Measurements from ENCODE around the gene CCDC88C. TPM values are rescaled to one million over a fixed set of nuclear protein-coding genes. Genes with fewer than 3 reads are reported as not detected.
"Not testable (repeated sequence)": the region's sequence is repeated elsewhere in the genome, so short reads cannot be mapped to it uniquely, and the experiment has no call there.

Gene CCDC88C
- total RNA-seq, 1 donor from 2014 or later: 9.4 TPM

- no peak overlapping the region for H3K9ac ChIP-seq (ENCODE audit: low read depth in 1 of 3, low read length in 3 of 3)
- H3K27ac ChIP-seq (ENCODE audit: low read depth, low read length): no peak overlapping the region
- no peak overlapping the region for H3K4me3 ChIP-seq (ENCODE audit: low read length in 3 of 3)
- no peaks in the 10 kb centered on the region for H3K36me3 ChIP-seq (ENCODE audit: control insufficient read depth in 3 of 3, insufficient read depth in 3 of 3, low read length in 3 of 3)
- H3K4me1 ChIP-seq (ENCODE audit: control insufficient read depth in 3 of 3, insufficient read depth in 3 of 3, low read length in 3 of 3): peaks cover 0 to 5% (median 0%) of the 10 kb centered on the region in 3 donors
- no peaks in the 10 kb centered on the region for H3K9me3 ChIP-seq (ENCODE audit: control insufficient read depth in 3 of 3, low read length in 3 of 3)
- peaks cover 0 to 2% (median 0%) of the 10 kb centered on the region in 3 donors for H3K27me3 ChIP-seq (ENCODE audit: control insufficient read depth in 3 of 3, insufficient read depth in 3 of 3, low read length in 3 of 3)
These were observed 7.5 kb downstream of the CCDC88C start for GRCh38 chr14:91409928-91410718.

GRCh38 chr14:91409240-91409639 lies 8.4 kb downstream of the CCDC88C start:
- H3K9me3 ChIP-seq (ENCODE audit: control insufficient read depth in 3 of 3, low read length in 3 of 3); H3K9ac ChIP-seq (ENCODE audit: low read depth in 1 of 3, low read length in 3 of 3); H3K27me3 ChIP-seq (ENCODE audit: control insufficient read depth in 3 of 3, insufficient read depth in 3 of 3, low read length in 3 of 3); H3K4me3 ChIP-seq (ENCODE audit: low read length in 3 of 3); H3K4me1 ChIP-seq (ENCODE audit: control insufficient read depth in 3 of 3, insufficient read depth in 3 of 3, low read length in 3 of 3); H3K27ac ChIP-seq (ENCODE audit: low read depth, low read length); H3K36me3 ChIP-seq (ENCODE audit: control insufficient read depth in 3 of 3, insufficient read depth in 3 of 3, low read length in 3 of 3): not testable (repeated sequence)

GRCh38 chr14:91406982-91407381 lies 10.6 kb downstream of the CCDC88C start:
- Histone ChIP-seq H3K27me3 (ENCODE audit: control insufficient read depth in 3 of 3, insufficient read depth in 3 of 3, low read length in 3 of 3) (no peaks in the 10 kb centered on the region), H3K9ac (ENCODE audit: low read depth in 1 of 3, low read length in 3 of 3) (no peak overlapping the region), H3K4me3 (ENCODE audit: low read length in 3 of 3) (no peak overlapping the region), H3K36me3 (ENCODE audit: control insufficient read depth in 3 of 3, insufficient read depth in 3 of 3, low read length in 3 of 3) (no peaks in the 10 kb centered on the region), H3K4me1 (ENCODE audit: control insufficient read depth in 3 of 3, insufficient read depth in 3 of 3, low read length in 3 of 3) (peaks cover 0 to 5% (median 0%) of the 10 kb centered on the region in 3 donors), H3K27ac (ENCODE audit: low read depth, low read length) (no peak overlapping the region), H3K9me3 (ENCODE audit: control insufficient read depth in 3 of 3, low read length in 3 of 3) (no peaks in the 10 kb centered on the region)

- no peak overlapping the region for H3K27ac ChIP-seq (ENCODE audit: low read depth, low read length)
- peaks cover 0 to 5% (median 0%) of the 10 kb centered on the region in 3 donors for H3K4me1 ChIP-seq (ENCODE audit: control insufficient read depth in 3 of 3, insufficient read depth in 3 of 3, low read length in 3 of 3)
- no peaks in the 10 kb centered on the region for H3K36me3 ChIP-seq (ENCODE audit: control insufficient read depth in 3 of 3, insufficient read depth in 3 of 3, low read length in 3 of 3)
- no peaks in the 10 kb centered on the region for H3K9me3 ChIP-seq (ENCODE audit: control insufficient read depth in 3 of 3, low read length in 3 of 3)
- H3K4me3 ChIP-seq (ENCODE audit: low read length in 3 of 3): no peak overlapping the region
- H3K27me3 ChIP-seq (ENCODE audit: control insufficient read depth in 3 of 3, insufficient read depth in 3 of 3, low read length in 3 of 3): no peaks in the 10 kb centered on the region
- H3K9ac ChIP-seq (ENCODE audit: low read depth in 1 of 3, low read length in 3 of 3): no peak overlapping the region
These were observed 11.2 kb downstream of the CCDC88C start for GRCh38 chr14:91406451-91406850.

GRCh38 chr14:91405724-91406435 lies 11.7 kb downstream of the CCDC88C start:
- Histone ChIP-seq H3K27ac (ENCODE audit: low read depth, low read length) (no peak overlapping the region), H3K36me3 (ENCODE audit: control insufficient read depth in 3 of 3, insufficient read depth in 3 of 3, low read length in 3 of 3) (no peaks in the 10 kb centered on the region)

GRCh38 chr14:91405241-91405721 lies 12.3 kb downstream of the CCDC88C start:
- Histone ChIP-seq H3K27ac (ENCODE audit: low read depth, low read length) (no peak overlapping the region), H3K4me3 (ENCODE audit: low read length in 3 of 3) (no peak overlapping the region)

More at GRCh38 chr14:91405724-91406435, 11.7 kb downstream of the CCDC88C start:
- peaks cover 0 to 5% (median 0%) of the 10 kb centered on the region in 3 donors for H3K4me1 ChIP-seq (ENCODE audit: control insufficient read depth in 3 of 3, insufficient read depth in 3 of 3, low read length in 3 of 3)
- no peak overlapping the region for H3K9ac ChIP-seq (ENCODE audit: low read depth in 1 of 3, low read length in 3 of 3)
- no peaks in the 10 kb centered on the region for H3K27me3 ChIP-seq (ENCODE audit: control insufficient read depth in 3 of 3, insufficient read depth in 3 of 3, low read length in 3 of 3)
- H3K9me3 ChIP-seq (ENCODE audit: control insufficient read depth in 3 of 3, low read length in 3 of 3): no peaks in the 10 kb centered on the region
- no peak overlapping the region for H3K4me3 ChIP-seq (ENCODE audit: low read length in 3 of 3)

GRCh38 chr14:91402771-91403600 lies 14.6 kb downstream of the CCDC88C start:
- H3K9ac ChIP-seq (ENCODE audit: low read depth in 1 of 3, low read length in 3 of 3): no peak overlapping the region
- H3K4me3 ChIP-seq (ENCODE audit: low read length in 3 of 3): no peak overlapping the region
- H3K27me3 ChIP-seq (ENCODE audit: control insufficient read depth in 3 of 3, insufficient read depth in 3 of 3, low read length in 3 of 3): no peaks in the 10 kb centered on the region
- H3K9me3 ChIP-seq (ENCODE audit: control insufficient read depth in 3 of 3, low read length in 3 of 3): no peaks in the 10 kb centered on the region
- no peaks in the 10 kb centered on the region for H3K36me3 ChIP-seq (ENCODE audit: control insufficient read depth in 3 of 3, insufficient read depth in 3 of 3, low read length in 3 of 3)
- peaks cover 0 to 6% (median 0%) of the 10 kb centered on the region in 3 donors for H3K4me1 ChIP-seq (ENCODE audit: control insufficient read depth in 3 of 3, insufficient read depth in 3 of 3, low read length in 3 of 3)
- H3K27ac ChIP-seq (ENCODE audit: low read depth, low read length): no peak overlapping the region

More at GRCh38 chr14:91405241-91405721, 12.3 kb downstream of the CCDC88C start:
- Histone ChIP-seq H3K36me3 (ENCODE audit: control insufficient read depth in 3 of 3, insufficient read depth in 3 of 3, low read length in 3 of 3) (no peaks in the 10 kb centered on the region), H3K9ac (ENCODE audit: low read depth in 1 of 3, low read length in 3 of 3) (no peak overlapping the region), H3K4me1 (ENCODE audit: control insufficient read depth in 3 of 3, insufficient read depth in 3 of 3, low read length in 3 of 3) (peaks cover 0 to 5% (median 0%) of the 10 kb centered on the region in 3 donors), H3K9me3 (ENCODE audit: control insufficient read depth in 3 of 3, low read length in 3 of 3) (no peaks in the 10 kb centered on the region), H3K27me3 (ENCODE audit: control insufficient read depth in 3 of 3, insufficient read depth in 3 of 3, low read length in 3 of 3) (no peaks in the 10 kb centered on the region)

GRCh38 chr14:91402348-91402747 lies 15.3 kb downstream of the CCDC88C start:
- H3K36me3 ChIP-seq (ENCODE audit: control insufficient read depth in 3 of 3, insufficient read depth in 3 of 3, low read length in 3 of 3): no peaks in the 10 kb centered on the region
- H3K9me3 ChIP-seq (ENCODE audit: control insufficient read depth in 3 of 3, low read length in 3 of 3): no peaks in the 10 kb centered on the region
- H3K9ac ChIP-seq (ENCODE audit: low read depth in 1 of 3, low read length in 3 of 3): no peak overlapping the region
- peaks cover 0 to 12% (median under 1%) of the 10 kb centered on the region in 3 donors for H3K4me1 ChIP-seq (ENCODE audit: control insufficient read depth in 3 of 3, insufficient read depth in 3 of 3, low read length in 3 of 3)
- no peak overlapping the region for H3K27ac ChIP-seq (ENCODE audit: low read depth, low read length)
- H3K27me3 ChIP-seq (ENCODE audit: control insufficient read depth in 3 of 3, insufficient read depth in 3 of 3, low read length in 3 of 3): no peaks in the 10 kb centered on the region
- H3K4me3 ChIP-seq (ENCODE audit: low read length in 3 of 3): no peak overlapping the region

GRCh38 chr14:91401751-91402150 lies 15.9 kb downstream of the CCDC88C start:
- Histone ChIP-seq H3K27ac (ENCODE audit: low read depth, low read length) (no peak overlapping the region), H3K9ac (ENCODE audit: low read depth in 1 of 3, low read length in 3 of 3) (no peak overlapping the region), H3K36me3 (ENCODE audit: control insufficient read depth in 3 of 3, insufficient read depth in 3 of 3, low read length in 3 of 3) (no peaks in the 10 kb centered on the region), H3K27me3 (ENCODE audit: control insufficient read depth in 3 of 3, insufficient read depth in 3 of 3, low read length in 3 of 3) (no peaks in the 10 kb centered on the region), H3K4me1 (ENCODE audit: control insufficient read depth in 3 of 3, insufficient read depth in 3 of 3, low read length in 3 of 3) (peaks cover 0 to 18% (median 4%) of the 10 kb centered on the region in 3 donors), H3K9me3 (ENCODE audit: control insufficient read depth in 3 of 3, low read length in 3 of 3) (no peaks in the 10 kb centered on the region), H3K4me3 (ENCODE audit: low read length in 3 of 3) (no peak overlapping the region)
